Stimulated activated CD8-positive, alpha-beta memory T cell treated with anti-CD3 and anti-CD28 coated beads, Interleukin-2, amount 100 ng/mL, for 1 hour (primary cell): ENCODE results near the gene ADM2.

Experiments used
- DNase-seq, 2 donors: peaks; one replicate each; pipeline ENCODE4 v3.0.0-alpha.2; 2020; ENCODE audit warnings: low read depth in 2 of 2

Gene ADM2

GRCh38 chr22:50483977-50484853 lies 2.9 kb downstream of the ADM2 start:
- no peak for DNase-seq

GRCh38 chr22:50485221-50486131 lies 4.1 kb downstream of the ADM2 start:
- no peak for DNase-seq

GRCh38 chr22:50486561-50487289 lies 5.4 kb downstream of the ADM2 start, which contains the start of gene MIOX:
Gene MIOX (plus strand): TSS chr22:50486859. CDS start chr22:50486898, 39 bp downstream.
- no peak for DNase-seq

GRCh38 chr22:50487290-50488005 lies 6.1 kb downstream of the ADM2 start:
- DNase-seq, result no peak

- no peak for DNase-seq
Observed at GRCh38 chr22:50488006-50488677, 6.8 kb downstream of the ADM2 start.

GRCh38 chr22:50488886-50489285 lies 7.5 kb downstream of the ADM2 start:
- DNase-seq, result no peak

GRCh38 chr22:50489363-50490243 lies 8.3 kb downstream of the ADM2 start:
- DNase-seq, result no peak

- no peak for DNase-seq
Observed at GRCh38 chr22:50490531-50491308, 9.4 kb downstream of the ADM2 start.

- DNase-seq, result no peak
Observed at GRCh38 chr22:50497093-50497492, 15.8 kb downstream of the ADM2 start.

- DNase-seq, result peak; percentile 37 to 54
Observed at GRCh38 chr22:50498322-50498890, 17.1 kb downstream of the ADM2 start.

GRCh38 chr22:50500452-50500851 lies 19.1 kb downstream of the ADM2 start:
- no peak for DNase-seq

GRCh38 chr22:50502096-50502495 lies 20.8 kb downstream of the ADM2 start:
- DNase-seq, result no peak

GRCh38 chr22:50502628-50503474 lies 21.5 kb downstream of the ADM2 start:
- DNase-seq, result no peak

- DNase-seq, result no peak
Observed at GRCh38 chr22:50503475-50504145, 22.3 kb downstream of the ADM2 start.

- DNase-seq, result no peak
Observed at GRCh38 chr22:50504369-50505211, 23.2 kb downstream of the ADM2 start.

- DNase-seq, result no peak
Observed at GRCh38 chr22:50505276-50505775, 24.0 kb downstream of the ADM2 start.
